Activated T-cell treated with anti-CD3 and anti-CD28 coated beads, Interleukin-2, amount 50 U/mL, for 4 hours (primary cell): ENCODE data around the gene CDC20. TPM values are rescaled to one million over a fixed set of nuclear protein-coding genes. Genes with fewer than 3 reads are reported as not detected.
"Not testable (repeated sequence)": the region's sequence is repeated elsewhere in the genome, so short reads cannot be mapped to it uniquely, and the experiment has no call there.

Experiments used
- ATAC-seq, 2 donors: fragments of 200-7000 bp; cut with Tn5 transposase; one replicate each; pipeline ENCODE4 v1.10.0; 2021
- DNase-seq: peaks from one replicate; pipeline ENCODE4 v3.0.0-alpha.2; 2020
- H3K27me3 Mint-ChIP-seq: one replicate; pipeline ENCODE4 v1.8.0; 2021; ENCODE audit warnings: low read depth, mixed read lengths
- H3K36me3 Mint-ChIP-seq: one replicate; pipeline ENCODE4 v1.8.0; 2022; ENCODE audit warnings: mixed read lengths; ENCODE audit not compliant: insufficient read depth
- H3K4me1 Mint-ChIP-seq: one replicate; pipeline ENCODE4 v1.8.0; 2021; ENCODE audit warnings: low read depth, mixed read lengths
- H3K4me3 Mint-ChIP-seq: one replicate; pipeline ENCODE4 v1.8.0; 2021; ENCODE audit warnings: mild to moderate bottlenecking, moderate library complexity, mixed read lengths
- H3K9me3 Mint-ChIP-seq: one replicate; pipeline ENCODE4 v1.8.0; 2021; ENCODE audit warnings: mixed read lengths
- total RNA-seq, 3 donors: library from RNA; stranded (reverse); gene quantifications; one replicate each; pipeline ENCODE4 v1.2.1, GENCODE V29; 2021

The CDC20 gene
- total RNA-seq, 3 donors from 2014 or later, result 47.3 to 70.1 (median 60.3) TPM

GRCh38 chr1:43400441-43400840 lies 41.7 kb downstream of the CDC20 start:
- not testable (repeated sequence) for H3K27me3 Mint-ChIP-seq, DNase-seq, H3K4me3 Mint-ChIP-seq, ATAC-seq, H3K9me3 Mint-ChIP-seq, H3K4me1 Mint-ChIP-seq
- peaks cover 22% of the 10 kb centered on the region for H3K36me3 Mint-ChIP-seq

- Mint-ChIP-seq H3K4me3 (no peak overlapping the region), H3K9me3 (no peaks in the 10 kb centered on the region), H3K36me3 (peaks cover 27% of the 10 kb centered on the region), H3K4me1 (peaks cover 8% of the 10 kb centered on the region), H3K27me3 (no peaks in the 10 kb centered on the region)
- DNase-seq (no peak), ATAC-seq (no peak)
Measured at GRCh38 chr1:43402089-43402865, 43.5 kb downstream of the CDC20 start.

DNA sequence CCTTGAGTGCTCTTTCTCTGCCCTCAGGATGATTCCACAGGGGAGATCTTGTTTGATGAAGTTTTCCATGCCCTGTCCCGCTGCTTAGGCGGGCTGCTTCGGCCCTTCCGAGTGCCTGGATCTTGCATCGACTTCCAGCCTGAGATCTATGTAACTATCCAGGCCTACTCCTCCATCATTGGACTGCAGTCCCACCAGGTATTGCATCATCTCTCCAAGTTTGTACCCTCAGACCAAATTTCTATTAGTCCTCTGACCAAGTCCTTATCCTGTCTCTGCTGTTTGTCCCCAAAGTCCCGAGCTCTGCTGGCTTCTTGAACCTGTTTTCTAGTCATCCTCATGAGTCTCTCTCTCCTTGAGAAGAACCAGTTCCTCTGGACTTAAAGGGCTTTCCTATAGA lies 45.6 kb downstream of the CDC20 start:
- peaks cover 5% of the 10 kb centered on the region for H3K4me1 Mint-ChIP-seq
- H3K27me3 Mint-ChIP-seq, result no peaks in the 10 kb centered on the region
- peaks cover 35% of the 10 kb centered on the region for H3K36me3 Mint-ChIP-seq

GRCh38 chr1:43405219-43405875 lies 46.6 kb downstream of the CDC20 start:
- H3K27me3 Mint-ChIP-seq, result no peaks in the 10 kb centered on the region
- peaks cover 36% of the 10 kb centered on the region for H3K36me3 Mint-ChIP-seq
- no peak overlapping the region for H3K4me3 Mint-ChIP-seq
- H3K9me3 Mint-ChIP-seq, result no peaks in the 10 kb centered on the region
- DNase-seq (no peak), ATAC-seq (no peak)
- peaks cover 5% of the 10 kb centered on the region for H3K4me1 Mint-ChIP-seq

More for the DNA sequence above, 45.6 kb downstream of the CDC20 start:
- H3K9me3 Mint-ChIP-seq, result no peaks in the 10 kb centered on the region
- no peak overlapping the region for H3K4me3 Mint-ChIP-seq
- no peak for DNase-seq
- ATAC-seq, result no peak

- Mint-ChIP-seq H3K36me3 (peaks cover 36% of the 10 kb centered on the region), H3K9me3 (no peaks in the 10 kb centered on the region), H3K4me3 (no peak overlapping the region), H3K27me3 (no peaks in the 10 kb centered on the region), H3K4me1 (peaks cover 5% of the 10 kb centered on the region)
- DNase-seq (no peak), ATAC-seq (no peak)
Measured at GRCh38 chr1:43405876-43406234, 47.1 kb downstream of the CDC20 start.

- H3K36me3 Mint-ChIP-seq, result peaks cover 25% of the 10 kb centered on the region
- H3K4me1 Mint-ChIP-seq, result no peaks in the 10 kb centered on the region
- H3K4me3 Mint-ChIP-seq, result no peak overlapping the region
Measured at GRCh38 chr1:43410571-43410970, 51.8 kb downstream of the CDC20 start.

More at GRCh38 chr1:43410571-43410970, 51.8 kb downstream of the CDC20 start:
- Mint-ChIP-seq H3K27me3 (no peaks in the 10 kb centered on the region), H3K9me3 (no peaks in the 10 kb centered on the region)
- DNase-seq (no peak), ATAC-seq (no peak)

Other genes with a start within 250 kb of the CDC20 start
- 100 to 1,000 TPM; 260 to 288 (median 265) TPM for gene EBNA1BP2, start 186.7 kb upstream of the CDC20 start, total RNA-seq
- under 1 TPM in 2 of 3 donors, not detected in 1; 0.05 to 0.41 TPM for gene CFAP57, start 186.7 kb upstream of the CDC20 start, total RNA-seq
- gene TMEM125, start 89.0 kb upstream of the CDC20 start, total RNA-seq, result not detected
- not detected for gene C1orf210, start 73.4 kb upstream of the CDC20 start, total RNA-seq
- under 1 TPM; 0.18 to 0.27 (median 0.24) TPM for gene TIE1, start 58.0 kb upstream of the CDC20 start, total RNA-seq
- not detected for gene MPL, start 21.2 kb upstream of the CDC20 start, total RNA-seq
- 10 to 100 TPM; 91.4 to 99.8 (median 92.8) TPM for gene ELOVL1, start 9.0 kb downstream of the CDC20 start, total RNA-seq
- gene MED8, start 30.8 kb downstream of the CDC20 start, total RNA-seq, result 10 to 100 TPM; 49.8 to 59.1 (median 50.4) TPM
- gene SZT2, start 30.9 kb downstream of the CDC20 start, total RNA-seq, result 10 to 100 TPM; 37.1 to 44.2 (median 39.5) TPM
- gene HYI, start 95.0 kb downstream of the CDC20 start, total RNA-seq, result 1 to 10 TPM; 4.2 to 5.8 (median 4.7) TPM
- under 1 TPM; 0.86 to 0.95 (median 0.92) TPM for gene PTPRF, start 171.9 kb downstream of the CDC20 start, total RNA-seq